Mesothelial cell of epicardium (in vitro differentiated cells): ENCODE results near the gene RPRD1B. TPM values are rescaled to one million over a fixed set of nuclear protein-coding genes. Genes with fewer than 3 reads are reported as not detected.

ENCODE experiments used
- DNase-seq, 2 experiments: peaks; one replicate each; pipeline ENCODE4 v3.0.0; 2021; ENCODE audit warnings: low spot score in 2 of 2; ENCODE audit not compliant: unreplicated experiment in 2 of 2
- H3K27ac Mint-ChIP-seq: 2 replicates; pipeline ENCODE4 v1.8.0; 2021; ENCODE audit warnings: mixed read lengths
- H3K27me3 Mint-ChIP-seq: 2 replicates; pipeline ENCODE4 v1.8.0; 2021; ENCODE audit warnings: low read depth, mixed read lengths
- H3K36me3 Mint-ChIP-seq: 2 replicates; pipeline ENCODE4 v1.8.0; 2021; ENCODE audit warnings: mixed read lengths
- H3K4me1 Mint-ChIP-seq: 2 replicates; pipeline ENCODE4 v1.8.0; 2021; ENCODE audit warnings: mixed read lengths
- H3K4me3 Mint-ChIP-seq: 2 replicates; pipeline ENCODE4 v1.8.0; 2021; ENCODE audit warnings: mild to moderate bottlenecking, moderate library complexity, mixed read lengths
- H3K9me3 Mint-ChIP-seq: 2 replicates; pipeline ENCODE4 v1.8.0; 2021; ENCODE audit warnings: mixed read lengths
- CTCF ChIP-seq: fragments of 200-600 bp; sonication (generic); IDR thresholded peaks from one replicate; pipeline ENCODE4 v1.5.0; 2021; ENCODE audit warnings: antibody characterized with exemption; ENCODE audit not compliant: unreplicated experiment
- total RNA-seq: library from RNA; stranded (reverse); gene quantifications from 3 replicates; pipeline ENCODE4 v1.2.1, GENCODE V29; 2021

Gene RPRD1B
- total RNA-seq, 1 donor from 2014 or later, result 48.4 TPM

GRCh38 chr20:37999526-38000263 lies 33.9 kb upstream of the RPRD1B start:
- Mint-ChIP-seq H3K27me3 (no peaks in the 10 kb centered on the region), H3K4me1 (peaks cover 20% of the 10 kb centered on the region), H3K4me3 (no peak overlapping the region), H3K36me3 (peaks cover 41% of the 10 kb centered on the region), H3K9me3 (no peaks in the 10 kb centered on the region), H3K27ac (no peak overlapping the region)
- no peak for TF ChIP-seq CTCF
- no peak for DNase-seq

- Mint-ChIP-seq H3K27ac (no peak overlapping the region), H3K36me3 (peaks cover 35% of the 10 kb centered on the region), H3K4me3 (no peak overlapping the region), H3K9me3 (no peaks in the 10 kb centered on the region), H3K4me1 (peaks cover 23% of the 10 kb centered on the region), H3K27me3 (no peaks in the 10 kb centered on the region)
- no peak for DNase-seq
- TF ChIP-seq CTCF, result no peak
These were observed 33.3 kb upstream of the RPRD1B start for GRCh38 chr20:38000293-38000692.

GRCh38 chr20:38001173-38001875 lies 32.2 kb upstream of the RPRD1B start:
- peaks cover 23% of the 10 kb centered on the region for H3K4me1 Mint-ChIP-seq
- H3K27ac Mint-ChIP-seq, result no peak overlapping the region
- H3K9me3 Mint-ChIP-seq, result no peaks in the 10 kb centered on the region
- peaks cover 28% of the 10 kb centered on the region for H3K36me3 Mint-ChIP-seq
- no peak for DNase-seq
- no peak for TF ChIP-seq CTCF
- H3K27me3 Mint-ChIP-seq, result no peaks in the 10 kb centered on the region
- no peak overlapping the region for H3K4me3 Mint-ChIP-seq

GRCh38 chr20:38001981-38002380 lies 31.6 kb upstream of the RPRD1B start:
- Mint-ChIP-seq H3K27ac (no peak overlapping the region), H3K4me3 (no peak overlapping the region), H3K4me1 (peaks cover 23% of the 10 kb centered on the region), H3K36me3 (peaks cover 27% of the 10 kb centered on the region), H3K27me3 (no peaks in the 10 kb centered on the region), H3K9me3 (no peaks in the 10 kb centered on the region)
- no peak for DNase-seq
- no peak for TF ChIP-seq CTCF

GRCh38 chr20:38002422-38002821 lies 31.1 kb upstream of the RPRD1B start:
- no peak for DNase-seq
- no peaks in the 10 kb centered on the region for H3K27me3 Mint-ChIP-seq
- H3K27ac Mint-ChIP-seq, result peak overlapping the region; percentile 6
- no peak for TF ChIP-seq CTCF
- H3K36me3 Mint-ChIP-seq, result peaks cover 24% of the 10 kb centered on the region
- no peaks in the 10 kb centered on the region for H3K9me3 Mint-ChIP-seq
- peaks cover 19% of the 10 kb centered on the region for H3K4me1 Mint-ChIP-seq
- H3K4me3 Mint-ChIP-seq, result no peak overlapping the region
